ENCODE data around the gene SCN10A. TPM values are rescaled to one million over a fixed set of nuclear protein-coding genes. Genes with fewer than 3 reads are reported as not detected.

The SCN10A gene
- total RNA-seq, 1 donor from 2014 or later: not detected

GRCh38 chr3:38726751-38727150 lies 89.3 kb downstream of the SCN10A start:
- Mint-ChIP-seq H3K4me1 (ENCODE audit: unreplicated experiment) (no peaks in the 10 kb centered on the region), H3K36me3 (ENCODE audit: unreplicated experiment) (no peaks in the 10 kb centered on the region), H3K27me3 (ENCODE audit: unreplicated experiment) (no peaks in the 10 kb centered on the region), H3K9me3 (ENCODE audit: unreplicated experiment) (no peaks in the 10 kb centered on the region), H3K4me3 (ENCODE audit: unreplicated experiment) (no peak overlapping the region), H3K27ac (ENCODE audit: unreplicated experiment) (no peak overlapping the region)
- TF ChIP-seq, protein P1, sequence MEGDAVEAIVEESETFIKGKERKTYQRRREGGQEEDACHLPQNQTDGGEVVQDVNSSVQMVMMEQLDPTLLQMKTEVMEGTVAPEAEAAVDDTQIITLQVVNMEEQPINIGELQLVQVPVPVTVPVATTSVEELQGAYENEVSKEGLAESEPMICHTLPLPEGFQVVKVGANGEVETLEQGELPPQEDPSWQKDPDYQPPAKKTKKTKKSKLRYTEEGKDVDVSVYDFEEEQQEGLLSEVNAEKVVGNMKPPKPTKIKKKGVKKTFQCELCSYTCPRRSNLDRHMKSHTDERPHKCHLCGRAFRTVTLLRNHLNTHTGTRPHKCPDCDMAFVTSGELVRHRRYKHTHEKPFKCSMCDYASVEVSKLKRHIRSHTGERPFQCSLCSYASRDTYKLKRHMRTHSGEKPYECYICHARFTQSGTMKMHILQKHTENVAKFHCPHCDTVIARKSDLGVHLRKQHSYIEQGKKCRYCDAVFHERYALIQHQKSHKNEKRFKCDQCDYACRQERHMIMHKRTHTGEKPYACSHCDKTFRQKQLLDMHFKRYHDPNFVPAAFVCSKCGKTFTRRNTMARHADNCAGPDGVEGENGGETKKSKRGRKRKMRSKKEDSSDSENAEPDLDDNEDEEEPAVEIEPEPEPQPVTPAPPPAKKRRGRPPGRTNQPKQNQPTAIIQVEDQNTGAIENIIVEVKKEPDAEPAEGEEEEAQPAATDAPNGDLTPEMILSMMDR (IDR thresholded peaks at IDR 0.05): no peak
- DNase-seq (ENCODE audit: extremely low spot score, unreplicated experiment): no peak

GRCh38 chr3:38725726-38726419 lies 90.1 kb downstream of the SCN10A start:
- Mint-ChIP-seq H3K27ac (ENCODE audit: unreplicated experiment) (no peak overlapping the region), H3K4me1 (ENCODE audit: unreplicated experiment) (no peaks in the 10 kb centered on the region), H3K27me3 (ENCODE audit: unreplicated experiment) (no peaks in the 10 kb centered on the region), H3K36me3 (ENCODE audit: unreplicated experiment) (no peaks in the 10 kb centered on the region), H3K4me3 (ENCODE audit: unreplicated experiment) (no peak overlapping the region), H3K9me3 (ENCODE audit: unreplicated experiment) (no peaks in the 10 kb centered on the region)
- no peak for DNase-seq (ENCODE audit: extremely low spot score, unreplicated experiment)
- TF ChIP-seq, protein P1 (IDR thresholded peaks at IDR 0.05): no peak

DNA sequence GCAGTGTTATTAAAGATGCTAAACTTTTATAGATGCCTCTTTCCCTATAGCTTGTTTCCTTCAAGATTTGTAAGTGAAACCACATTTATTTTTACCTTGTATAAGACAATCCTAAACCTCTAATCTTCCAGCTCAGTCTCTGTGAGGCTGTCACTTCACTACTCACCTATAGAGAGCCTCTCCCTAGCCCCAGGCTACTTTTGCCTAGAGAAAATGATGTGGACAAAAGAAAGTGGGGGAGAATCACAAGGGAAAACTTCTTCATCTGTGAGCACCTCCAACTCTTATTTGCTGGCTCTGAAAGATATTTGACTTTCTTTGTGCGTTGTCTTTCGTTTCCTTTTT lies 91.7 kb downstream of the SCN10A start:
- no peaks in the 10 kb centered on the region for H3K36me3 Mint-ChIP-seq (ENCODE audit: unreplicated experiment)
- no peaks in the 10 kb centered on the region for H3K4me1 Mint-ChIP-seq (ENCODE audit: unreplicated experiment)
- no peak overlapping the region for H3K27ac Mint-ChIP-seq (ENCODE audit: unreplicated experiment)
- TF ChIP-seq, protein P1 (IDR thresholded peaks at IDR 0.05): no peak
- no peaks in the 10 kb centered on the region for H3K9me3 Mint-ChIP-seq (ENCODE audit: unreplicated experiment)
- no peak for DNase-seq (ENCODE audit: extremely low spot score, unreplicated experiment)
- H3K4me3 Mint-ChIP-seq (ENCODE audit: unreplicated experiment): no peak overlapping the region
- no peaks in the 10 kb centered on the region for H3K27me3 Mint-ChIP-seq (ENCODE audit: unreplicated experiment)

DNA sequence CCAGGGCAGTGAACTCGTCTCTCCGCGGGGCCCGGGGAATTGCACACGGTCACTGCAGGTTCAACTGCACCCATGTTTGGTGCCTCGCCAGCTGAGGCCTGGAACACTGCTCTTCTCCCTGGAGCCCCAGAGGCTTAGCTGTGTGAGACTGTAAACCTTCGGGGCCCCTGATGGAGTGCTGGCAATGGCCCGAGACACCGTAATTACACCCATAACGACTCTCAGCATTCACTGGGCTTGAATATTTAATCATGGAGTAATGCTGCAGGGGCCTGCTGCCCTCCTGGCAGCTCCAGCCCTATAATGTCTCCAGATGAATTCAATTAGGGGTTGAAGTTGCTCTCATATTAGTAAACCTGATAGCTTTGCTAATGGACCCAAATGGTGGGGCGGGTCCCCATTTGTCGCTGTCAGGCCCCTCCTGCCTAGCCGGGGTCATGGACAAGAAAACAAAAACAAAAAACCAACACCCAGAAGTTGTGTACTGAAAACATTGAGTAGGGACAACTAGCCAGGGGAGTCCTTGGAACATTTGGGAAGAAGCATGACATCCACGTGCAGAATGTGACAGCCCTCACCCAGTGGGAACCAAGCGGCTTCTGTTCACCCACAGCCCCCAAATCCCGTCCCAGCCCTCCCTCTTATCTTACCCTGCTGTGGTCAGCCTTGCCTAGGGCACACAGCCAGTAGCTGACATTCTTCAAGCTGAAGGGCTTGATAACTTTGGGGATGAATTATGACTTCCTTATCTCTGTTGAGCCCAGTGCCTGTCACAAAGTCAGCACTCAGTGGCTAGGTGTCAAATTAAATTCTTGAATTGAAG lies 92.2 kb downstream of the SCN10A start:
- H3K4me1 Mint-ChIP-seq (ENCODE audit: unreplicated experiment): no peaks in the 10 kb centered on the region
- H3K4me3 Mint-ChIP-seq (ENCODE audit: unreplicated experiment): no peak overlapping the region
- no peak for DNase-seq (ENCODE audit: extremely low spot score, unreplicated experiment)
- H3K27ac Mint-ChIP-seq (ENCODE audit: unreplicated experiment): no peak overlapping the region
- no peaks in the 10 kb centered on the region for H3K36me3 Mint-ChIP-seq (ENCODE audit: unreplicated experiment)
- H3K9me3 Mint-ChIP-seq (ENCODE audit: unreplicated experiment): no peaks in the 10 kb centered on the region
- H3K27me3 Mint-ChIP-seq (ENCODE audit: unreplicated experiment): no peaks in the 10 kb centered on the region
- TF ChIP-seq, protein P1 (IDR thresholded peaks at IDR 0.05): no peak
